ENCODE data around the gene APPL1. TPM values are rescaled to one million over a fixed set of nuclear protein-coding genes. Genes with fewer than 3 reads are reported as not detected.
"Not testable (repeated sequence)": the region's sequence is repeated elsewhere in the genome, so short reads cannot be mapped to it uniquely, and the experiment has no call there.

APPL1 gene
- total RNA-seq, 4 donors from 2014 or later = 34.1 to 62.0 (median 50.0) TPM

- TF ChIP-seq, protein P1, sequence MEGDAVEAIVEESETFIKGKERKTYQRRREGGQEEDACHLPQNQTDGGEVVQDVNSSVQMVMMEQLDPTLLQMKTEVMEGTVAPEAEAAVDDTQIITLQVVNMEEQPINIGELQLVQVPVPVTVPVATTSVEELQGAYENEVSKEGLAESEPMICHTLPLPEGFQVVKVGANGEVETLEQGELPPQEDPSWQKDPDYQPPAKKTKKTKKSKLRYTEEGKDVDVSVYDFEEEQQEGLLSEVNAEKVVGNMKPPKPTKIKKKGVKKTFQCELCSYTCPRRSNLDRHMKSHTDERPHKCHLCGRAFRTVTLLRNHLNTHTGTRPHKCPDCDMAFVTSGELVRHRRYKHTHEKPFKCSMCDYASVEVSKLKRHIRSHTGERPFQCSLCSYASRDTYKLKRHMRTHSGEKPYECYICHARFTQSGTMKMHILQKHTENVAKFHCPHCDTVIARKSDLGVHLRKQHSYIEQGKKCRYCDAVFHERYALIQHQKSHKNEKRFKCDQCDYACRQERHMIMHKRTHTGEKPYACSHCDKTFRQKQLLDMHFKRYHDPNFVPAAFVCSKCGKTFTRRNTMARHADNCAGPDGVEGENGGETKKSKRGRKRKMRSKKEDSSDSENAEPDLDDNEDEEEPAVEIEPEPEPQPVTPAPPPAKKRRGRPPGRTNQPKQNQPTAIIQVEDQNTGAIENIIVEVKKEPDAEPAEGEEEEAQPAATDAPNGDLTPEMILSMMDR (IDR thresholded peaks at IDR 0.05) = no peak
- DNase-seq (ENCODE audit: low spot score) (no peak), ATAC-seq (ENCODE audit: low FRiP score) (no peak)
These were observed 59.7 kb downstream of the APPL1 start for GRCh38 chr3:57287205-57287604.

GRCh38 chr3:57288403-57288802 lies 60.9 kb downstream of the APPL1 start:
- no peak for ATAC-seq (ENCODE audit: low FRiP score)

DNA sequence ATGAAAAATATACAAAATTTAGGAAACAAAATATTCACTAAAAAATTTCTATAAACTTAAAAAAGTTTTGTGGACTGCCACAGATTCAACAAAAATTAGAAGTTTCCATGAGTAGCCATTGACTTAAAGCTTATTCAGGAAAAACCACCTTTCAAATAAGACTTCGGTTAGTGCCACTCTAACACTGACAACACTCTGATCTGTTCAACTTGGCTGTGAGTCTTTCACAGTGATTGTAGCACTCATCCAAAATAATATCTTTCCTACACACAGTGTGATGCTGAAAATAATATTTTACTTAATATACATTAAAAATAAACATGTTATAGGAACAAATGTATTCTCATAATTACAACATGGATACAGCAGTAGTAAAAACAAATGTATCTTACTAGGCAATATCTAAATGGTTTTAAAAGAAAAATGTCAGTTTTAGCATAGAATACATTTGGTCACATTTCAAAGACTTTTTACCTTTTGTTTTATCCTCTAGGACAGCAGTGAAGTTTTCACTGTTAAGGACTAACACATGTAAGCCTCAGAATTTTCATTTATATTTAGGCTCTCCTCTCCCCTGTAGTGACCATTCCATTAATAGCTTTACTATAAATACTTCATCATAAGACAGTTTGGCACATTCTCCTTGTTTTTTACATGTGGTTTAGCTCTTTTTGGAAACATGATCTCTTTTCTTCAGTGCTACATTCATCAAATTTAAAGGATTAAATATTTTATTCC lies 64.8 kb downstream of the APPL1 start, which contains the start of gene ASB14:
Gene ASB14, minus strand, starts transcription at position 527 of the 738 bp plus-strand sequence. CDS start 652 bp downstream, outside the sequence.
- DNase-seq (ENCODE audit: low spot score) (no peak), ATAC-seq (ENCODE audit: low FRiP score) (no peak)
- TF ChIP-seq, protein P1 (IDR thresholded peaks at IDR 0.05) = no peak

More at GRCh38 chr3:57288403-57288802, 60.9 kb downstream of the APPL1 start:
- TF ChIP-seq, protein P1 (IDR thresholded peaks at IDR 0.05) = no peak
- no peak for DNase-seq (ENCODE audit: low spot score)

- DNase-seq (ENCODE audit: low spot score) (no peak), ATAC-seq (ENCODE audit: low FRiP score) (no peak)
- TF ChIP-seq, protein P1 (IDR thresholded peaks at IDR 0.05) = no peak
These were observed 65.5 kb downstream of the APPL1 start for GRCh38 chr3:57292897-57293526.

DNA sequence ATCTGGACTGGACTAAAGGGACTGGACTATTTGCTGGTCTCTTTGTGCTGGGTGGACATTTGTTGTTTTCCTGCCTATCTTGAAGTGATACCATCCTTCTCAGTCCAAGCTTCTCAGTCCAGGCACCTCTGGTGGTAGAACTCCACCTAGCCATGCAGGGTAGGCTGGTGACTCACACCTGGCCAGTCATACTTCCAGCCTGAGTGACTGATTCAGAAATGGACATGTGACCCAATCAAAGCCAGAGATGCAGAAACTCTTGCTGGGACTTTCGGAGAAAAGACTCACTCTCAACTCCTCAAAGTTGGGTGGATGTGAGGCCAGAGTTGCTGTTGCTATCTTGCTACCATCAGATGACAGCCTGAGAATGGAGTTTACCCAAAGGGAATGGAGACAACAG lies 70.5 kb downstream of the APPL1 start:
- no peak for DNase-seq (ENCODE audit: low spot score)
- ATAC-seq (ENCODE audit: low FRiP score) = no peak
- TF ChIP-seq, protein P1 (IDR thresholded peaks at IDR 0.05) = no peak

GRCh38 chr3:57303520-57303919 lies 76.0 kb downstream of the APPL1 start:
- ATAC-seq (ENCODE audit: low FRiP score); DNase-seq (ENCODE audit: low spot score): not testable (repeated sequence)

DNA sequence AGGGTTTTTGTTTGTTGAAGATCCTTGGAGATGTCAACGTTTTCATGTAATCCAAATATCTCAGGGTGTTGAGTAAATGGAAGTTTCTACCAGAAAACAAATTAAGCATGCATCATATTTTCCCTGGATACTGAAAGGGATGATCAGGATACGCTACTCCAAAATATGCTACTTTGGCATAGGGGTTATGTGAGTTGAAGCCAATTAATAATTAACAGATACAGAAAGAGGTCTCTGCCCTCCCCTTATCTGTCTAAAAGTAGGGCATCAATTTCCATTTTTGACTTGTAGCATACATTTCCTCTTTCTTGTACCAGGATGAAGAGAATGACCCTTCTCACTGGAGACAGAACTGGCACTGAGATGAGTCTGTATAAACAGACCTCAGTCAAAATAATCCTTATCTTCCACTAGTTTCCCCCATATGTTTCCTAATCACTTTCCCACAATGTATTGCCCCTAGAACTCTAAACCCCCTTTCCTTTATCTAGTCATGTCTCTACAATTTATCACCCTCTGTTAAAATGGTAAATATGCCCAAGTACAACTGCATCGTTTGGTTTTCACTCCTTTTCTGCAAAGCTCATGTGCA lies 82.3 kb downstream of the APPL1 start:
- DNase-seq (ENCODE audit: low spot score) (no peak), ATAC-seq (ENCODE audit: low FRiP score) (no peak)
- TF ChIP-seq, protein P1 (IDR thresholded peaks at IDR 0.05) = no peak

Data from omental fat pad (tissue), 4 donors.